NB4 (cell line): ENCODE measurements around the gene KLHL17.

Experiments used
- CTCF ChIP-seq: IDR thresholded peaks from one replicate; pipeline ENCODE4 v1.5.1; 2012; ENCODE audit warnings: low read depth, low read length
- MAX ChIP-seq: IDR thresholded peaks from 2 replicates; pipeline ENCODE4 v1.6.1; 2011; ENCODE audit warnings: low read depth, low read length
- POLR2A ChIP-seq: IDR thresholded peaks from 2 replicates; pipeline ENCODE4 v1.6.1; 2011; ENCODE audit warnings: mild to moderate bottlenecking; ENCODE audit not compliant: insufficient read length; ENCODE audit errors: extremely low read depth

DNA sequence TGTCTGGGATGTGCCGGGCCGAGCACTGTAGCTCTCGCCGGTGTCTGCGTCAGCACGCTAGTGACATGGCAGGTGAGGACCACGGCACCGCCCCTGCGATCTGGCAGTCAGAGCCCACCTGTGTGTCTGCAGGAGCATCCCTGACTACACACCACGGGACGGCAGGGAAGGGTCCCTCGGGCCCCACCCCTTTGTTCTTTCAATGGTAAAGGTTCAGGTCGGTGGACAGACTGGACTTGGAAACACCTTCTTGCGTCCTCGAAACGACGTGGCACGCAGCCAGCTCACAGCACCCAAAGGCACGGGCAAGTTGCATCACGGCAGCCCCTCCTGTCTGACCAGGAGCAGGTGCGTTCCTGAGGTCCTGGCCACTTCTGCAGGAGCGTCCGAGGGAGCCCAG is 40.4 kb upstream of the KLHL17 start:
- TF ChIP-seq POLR2A (no peak), CTCF (no peak), MAX (no peak)
